BJ (cell line): Measurements from ENCODE around the gene APLF. TPM values are rescaled to one million over a fixed set of nuclear protein-coding genes. Genes with fewer than 3 reads are reported as not detected.
"Not testable (repeated sequence)": the region's sequence is repeated elsewhere in the genome, so short reads cannot be mapped to it uniquely, and the experiment has no call there.

Source experiments
- CTCF ChIA-PET: fragments of 350-600 bp; formaldehyde crosslinking; extraction: SDS; loops from one replicate; lab custom pipeline; 2021; ENCODE audit warnings: antibody characterized with exemption, inconsistent platforms; lab: Yijun Ruan, JAX
- POLR2A ChIA-PET: fragments of 300-600 bp; sonication (Branson Sonifier 250); formaldehyde crosslinking; extraction: SDS; loops from one replicate; lab custom pipeline; 2021; ENCODE audit warnings: antibody characterized with exemption; lab: Charles Lee
- DNase-seq: peaks from one replicate; pipeline ENCODE4 v3.0.0-alpha.2; 2011; ENCODE audit warnings: low read depth
- H3K27me3 ChIP-seq: 2 replicates; pipeline ENCODE4 v1.6.0; 2011; ENCODE audit warnings: low read length; ENCODE audit not compliant: control insufficient read depth, insufficient read depth
- H3K36me3 ChIP-seq: 2 replicates; pipeline ENCODE4 v1.5.1; 2011; ENCODE audit warnings: low read length; ENCODE audit not compliant: control insufficient read depth, insufficient read depth
- H3K4me3 ChIP-seq: 2 replicates; pipeline ENCODE4 v1.5.1; 2011; ENCODE audit warnings: low read depth, mild to moderate bottlenecking, control low read depth, low read length
- polyA plus RNA-seq: library from polyadenylated mRNA; depleted of rRNA; stranded (reverse); fragments of >200 nt; gene quantifications from 2 replicates; pipeline ENCODE4 v1.2.3, GENCODE V29; 2011
- TF ChIP-seq, protein P1 (sequence below): IDR thresholded peaks from 2 replicates; pipeline ENCODE4 v1.5.1; 2011; ENCODE audit warnings: low read depth, mild to moderate bottlenecking, control low read depth, inconsistent platforms, low read length, moderate library complexity; ENCODE audit not compliant: insufficient read depth

The APLF gene
- polyA plus RNA-seq, 1 experiment, result 1.2 TPM

DNA sequence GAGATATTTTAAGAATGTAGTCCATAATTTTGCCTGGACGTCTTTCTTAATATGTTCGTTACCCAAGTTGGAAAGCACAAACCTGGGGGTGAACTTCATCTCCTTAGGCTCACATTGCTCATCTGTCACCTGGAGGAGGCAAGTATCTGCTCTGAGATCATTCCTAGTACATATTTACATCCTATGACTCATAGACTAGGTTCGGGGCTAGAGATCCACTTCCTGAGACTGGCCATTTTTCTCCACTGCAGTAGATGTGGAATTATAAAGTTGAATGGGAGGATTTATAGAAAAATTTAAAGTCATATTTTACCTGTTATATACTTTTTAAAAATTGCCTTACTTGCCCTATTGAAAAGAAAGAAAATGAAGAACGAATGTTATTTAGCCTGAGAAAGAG, 98.5 kb downstream of the APLF start:
- Histone ChIP-seq H3K27me3 (no peaks in the 10 kb centered on the region), H3K36me3 (no peaks in the 10 kb centered on the region), H3K4me3 (no peak overlapping the region)
- DNase-seq, result no peak
- CTCF ChIA-PET, result no interaction called here
- TF ChIP-seq, protein P1, sequence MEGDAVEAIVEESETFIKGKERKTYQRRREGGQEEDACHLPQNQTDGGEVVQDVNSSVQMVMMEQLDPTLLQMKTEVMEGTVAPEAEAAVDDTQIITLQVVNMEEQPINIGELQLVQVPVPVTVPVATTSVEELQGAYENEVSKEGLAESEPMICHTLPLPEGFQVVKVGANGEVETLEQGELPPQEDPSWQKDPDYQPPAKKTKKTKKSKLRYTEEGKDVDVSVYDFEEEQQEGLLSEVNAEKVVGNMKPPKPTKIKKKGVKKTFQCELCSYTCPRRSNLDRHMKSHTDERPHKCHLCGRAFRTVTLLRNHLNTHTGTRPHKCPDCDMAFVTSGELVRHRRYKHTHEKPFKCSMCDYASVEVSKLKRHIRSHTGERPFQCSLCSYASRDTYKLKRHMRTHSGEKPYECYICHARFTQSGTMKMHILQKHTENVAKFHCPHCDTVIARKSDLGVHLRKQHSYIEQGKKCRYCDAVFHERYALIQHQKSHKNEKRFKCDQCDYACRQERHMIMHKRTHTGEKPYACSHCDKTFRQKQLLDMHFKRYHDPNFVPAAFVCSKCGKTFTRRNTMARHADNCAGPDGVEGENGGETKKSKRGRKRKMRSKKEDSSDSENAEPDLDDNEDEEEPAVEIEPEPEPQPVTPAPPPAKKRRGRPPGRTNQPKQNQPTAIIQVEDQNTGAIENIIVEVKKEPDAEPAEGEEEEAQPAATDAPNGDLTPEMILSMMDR, result no peak
- POLR2A ChIA-PET, result no interaction called here

- CTCF ChIA-PET, result no interaction called here
- no peak for DNase-seq
- POLR2A ChIA-PET, result no interaction called here
Observed at GRCh38 chr2:68566362-68566761, 99.0 kb downstream of the APLF start.

GRCh38 chr2:68568116-68568515, 100.7 kb downstream of the APLF start:
- Histone ChIP-seq H3K36me3 (no peaks in the 10 kb centered on the region), H3K4me3 (no peak overlapping the region), H3K27me3 (no peaks in the 10 kb centered on the region)
- no peak for DNase-seq
- POLR2A ChIA-PET, result no interaction called here
- TF ChIP-seq, protein P1, result no peak
- CTCF ChIA-PET, result interaction anchor here (0.9 to 1.1 kb wide), 3 partner anchors 10 to 27 kb away, joined by 3 to 4 read pairs (median 4); no protein-coding TSS in a partner anchor

More at GRCh38 chr2:68566362-68566761, 99.0 kb downstream of the APLF start:
- H3K36me3 ChIP-seq, result no peaks in the 10 kb centered on the region
- TF ChIP-seq, protein P1, result no peak
- no peaks in the 10 kb centered on the region for H3K27me3 ChIP-seq
- no peak overlapping the region for H3K4me3 ChIP-seq

GRCh38 chr2:68569604-68570003, 102.2 kb downstream of the APLF start:
- DNase-seq, result no peak
- H3K36me3 ChIP-seq, result no peaks in the 10 kb centered on the region
- TF ChIP-seq, protein P1, result no peak
- no peak overlapping the region for H3K4me3 ChIP-seq
- ChIA-PET CTCF (no interaction called here), POLR2A (no interaction called here)
- H3K27me3 ChIP-seq, result no peaks in the 10 kb centered on the region

DNA sequence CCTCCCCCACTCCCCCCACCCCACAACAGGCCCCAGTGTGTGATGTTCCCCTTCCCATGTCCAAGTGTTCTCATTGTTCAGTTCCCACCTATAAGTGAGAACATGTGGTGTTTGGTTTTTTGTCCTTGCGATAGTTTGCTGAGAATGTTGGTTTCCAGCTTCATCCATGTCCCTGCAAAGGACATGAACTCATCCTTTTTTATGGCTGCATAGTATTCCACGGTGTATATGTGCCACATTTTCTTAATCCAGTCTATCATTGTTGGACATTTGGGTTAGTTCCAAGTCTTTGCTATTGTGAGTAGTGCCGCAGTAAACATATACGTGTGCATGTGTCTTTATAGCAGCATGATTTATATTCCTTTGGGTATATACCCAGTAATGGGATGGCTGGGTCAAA, 103.0 kb downstream of the APLF start:
- POLR2A ChIA-PET, DNase-seq, H3K27me3 ChIP-seq, H3K4me3 ChIP-seq, CTCF ChIA-PET, H3K36me3 ChIP-seq: not testable (repeated sequence)

GRCh38 chr2:68574202-68574791, 106.9 kb downstream of the APLF start:
- ChIA-PET CTCF (interaction anchor here (0.6 to 1.1 kb wide), 3 partner anchors 12 to 126 kb away, joined by 3 to 7 read pairs (median 5); no protein-coding TSS in a partner anchor), POLR2A (no interaction called here)
- no peak for DNase-seq
- TF ChIP-seq, protein P1, result no peak
- Histone ChIP-seq H3K27me3 (no peaks in the 10 kb centered on the region), H3K4me3 (no peak overlapping the region), H3K36me3 (no peaks in the 10 kb centered on the region)
